Measurements from ENCODE around the gene MFAP3. TPM values are rescaled to one million over a fixed set of nuclear protein-coding genes. Genes with fewer than 3 reads are reported as not detected.

MFAP3 gene
- polyA plus RNA-seq, 4 donors = 39.0 to 48.3 (median 45.7) TPM

DNA sequence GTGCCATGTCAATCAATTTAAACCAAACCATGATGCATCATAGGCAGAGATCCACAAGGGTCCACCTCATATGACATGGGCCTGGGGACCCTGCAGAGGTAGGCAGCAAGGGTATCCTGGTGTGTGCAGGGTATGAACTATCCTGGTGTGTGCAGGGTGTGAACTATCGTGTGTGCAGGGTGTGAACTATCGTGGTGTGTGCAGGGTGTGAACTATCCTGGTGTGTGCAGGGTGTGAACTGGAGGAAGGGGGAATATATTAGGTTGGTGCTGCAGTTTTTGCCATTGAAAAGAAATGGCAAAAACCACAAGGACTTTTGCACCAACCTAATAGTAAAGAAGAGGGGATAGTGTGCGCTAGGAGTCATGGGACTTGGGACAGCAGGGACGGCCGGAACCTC is 50.0 kb downstream of the MFAP3 start:
- DNase-seq (ENCODE audit: low read depth in 4 of 4, low spot score in 2 of 4) = no peak

DNA sequence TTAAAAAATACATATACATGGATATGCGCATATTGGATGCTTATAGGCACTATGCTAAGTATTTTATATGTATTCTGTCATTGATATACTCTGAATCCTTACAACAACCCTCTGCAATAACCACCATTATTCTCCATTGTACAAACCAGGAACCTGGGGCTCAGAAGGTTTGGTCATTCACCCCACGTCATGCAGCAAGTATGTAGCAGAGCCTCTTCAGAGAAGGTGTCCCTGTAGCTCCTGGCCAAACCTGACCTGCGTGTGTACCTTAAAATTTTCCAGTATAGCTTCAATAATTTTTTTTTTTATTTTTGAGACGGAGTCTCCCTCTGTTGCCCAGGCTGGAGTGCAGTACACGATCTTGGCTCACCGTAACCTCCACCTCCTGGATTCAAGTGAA is 51.9 kb downstream of the MFAP3 start:
- no peak for DNase-seq (ENCODE audit: low read depth in 4 of 4, low spot score in 2 of 4)

DNA sequence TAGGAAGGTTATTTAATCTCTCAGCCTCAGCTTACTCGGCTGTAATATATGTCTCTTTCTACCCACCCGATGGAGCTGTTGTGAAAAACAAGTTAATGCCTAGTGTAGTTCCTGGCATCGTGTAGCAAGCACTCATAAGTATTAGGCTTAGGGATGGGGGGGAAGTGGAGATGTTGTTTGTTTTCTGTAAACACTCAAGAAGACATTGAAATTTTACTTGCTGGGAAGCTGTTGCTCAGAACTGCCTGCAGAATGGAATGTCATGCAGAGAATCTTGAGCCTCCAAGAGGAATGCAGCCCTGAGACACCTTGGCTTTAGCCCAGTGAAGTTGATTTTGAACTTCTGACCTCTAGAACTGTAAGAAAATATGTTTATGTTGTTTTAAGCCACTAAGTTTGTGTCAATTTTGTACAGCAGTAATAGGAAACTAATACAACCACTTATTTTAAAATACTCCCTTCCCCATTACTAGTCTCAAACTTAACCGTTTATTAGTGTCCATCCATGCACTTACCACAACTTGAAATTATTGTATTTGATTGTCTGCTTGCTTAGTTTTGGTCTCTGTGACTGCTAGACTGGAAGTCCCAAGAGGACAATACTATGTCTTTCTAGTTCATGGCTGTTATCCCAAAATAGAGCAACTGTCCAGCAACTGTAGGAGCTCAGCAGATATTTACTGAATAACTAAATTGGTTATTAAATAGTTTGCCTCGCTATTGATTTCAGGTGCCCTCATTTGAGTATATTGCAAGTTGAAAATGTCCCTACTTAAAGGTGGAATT is 53.8 kb downstream of the MFAP3 start:
- DNase-seq (ENCODE audit: low read depth in 4 of 4, low spot score in 2 of 4) = no peak

DNA sequence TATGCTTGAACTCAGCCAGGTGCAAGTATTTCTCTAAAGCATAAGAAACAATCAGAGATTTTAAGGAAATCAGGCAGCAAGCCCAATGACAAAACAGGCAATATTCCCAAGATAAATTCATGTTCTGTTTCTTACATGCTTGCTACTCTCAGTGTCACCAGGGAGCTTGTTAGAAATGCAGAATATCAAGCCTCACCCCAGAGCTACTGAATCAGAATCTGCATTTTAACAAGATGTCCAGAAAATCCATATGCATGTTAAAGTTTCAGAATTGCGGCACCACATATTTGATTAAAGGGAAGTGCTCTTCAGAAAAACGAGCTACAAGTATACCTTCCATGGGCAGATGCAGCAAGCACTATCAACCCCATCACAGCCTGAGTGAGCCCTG is 54.4 kb downstream of the MFAP3 start:
- DNase-seq (ENCODE audit: low read depth in 4 of 4, low spot score in 2 of 4) = no peak

DNA sequence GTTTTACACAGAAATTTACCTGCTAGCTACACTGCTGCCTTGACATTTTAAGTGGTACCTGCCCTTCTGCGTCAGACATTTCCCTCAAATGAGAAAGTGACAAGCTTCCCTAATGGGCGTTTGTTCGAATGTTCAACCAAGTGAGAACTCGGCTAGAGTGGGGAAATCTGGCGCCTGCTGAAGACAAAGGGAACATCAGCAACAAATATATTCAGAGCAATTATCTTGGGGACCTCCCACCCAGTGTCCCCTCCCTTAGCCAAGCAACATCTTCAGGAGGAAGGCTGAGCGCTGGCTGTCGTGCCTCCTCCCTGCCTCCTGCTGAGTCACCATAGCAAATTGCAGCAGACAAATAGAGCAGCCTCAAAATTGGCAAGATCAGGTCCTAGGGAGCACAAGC is 57.1 kb downstream of the MFAP3 start:
- DNase-seq (ENCODE audit: low read depth in 4 of 4, low spot score in 2 of 4) = no peak

DNA sequence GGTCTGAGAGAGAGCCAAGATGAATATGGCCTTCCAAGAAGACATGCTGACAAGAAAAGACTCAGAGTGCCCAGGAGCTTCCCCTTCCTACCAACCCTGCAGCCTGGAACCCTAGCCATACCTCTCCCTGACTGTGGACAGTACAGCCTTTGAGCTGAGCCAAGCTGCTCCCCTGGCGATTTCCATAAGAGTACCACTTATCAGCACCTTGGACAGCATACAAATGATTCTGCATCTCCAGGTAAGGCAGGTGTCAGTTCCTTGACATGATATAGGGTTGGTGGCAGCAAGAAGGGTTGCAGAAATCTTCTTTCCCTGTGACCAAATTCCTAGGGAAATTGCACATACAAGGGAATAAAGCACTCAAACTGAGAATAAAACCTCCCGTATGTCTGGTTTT is 58.3 kb downstream of the MFAP3 start:
- DNase-seq (ENCODE audit: low read depth in 4 of 4, low spot score in 2 of 4) = no peak

DNA sequence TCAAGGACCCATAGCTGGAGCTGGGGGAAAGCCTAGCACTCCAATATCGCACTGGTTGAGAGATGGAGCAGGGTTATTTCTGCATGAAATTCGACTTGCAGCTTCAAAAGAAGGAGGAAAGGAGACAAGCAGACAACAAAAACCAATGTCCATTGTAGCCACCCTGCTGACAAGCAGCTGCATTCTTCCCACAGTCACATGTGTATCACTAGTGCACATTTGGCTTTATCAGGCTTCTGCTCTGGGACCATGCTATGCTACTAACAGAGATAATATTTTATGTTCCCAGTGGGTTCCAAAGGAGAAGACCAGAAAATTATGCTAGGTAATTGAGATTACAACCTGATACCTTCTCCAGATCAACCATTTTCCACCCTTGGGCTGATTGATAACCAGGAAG is 59.7 kb downstream of the MFAP3 start:
- no peak for DNase-seq (ENCODE audit: low read depth in 4 of 4, low spot score in 2 of 4)

DNA sequence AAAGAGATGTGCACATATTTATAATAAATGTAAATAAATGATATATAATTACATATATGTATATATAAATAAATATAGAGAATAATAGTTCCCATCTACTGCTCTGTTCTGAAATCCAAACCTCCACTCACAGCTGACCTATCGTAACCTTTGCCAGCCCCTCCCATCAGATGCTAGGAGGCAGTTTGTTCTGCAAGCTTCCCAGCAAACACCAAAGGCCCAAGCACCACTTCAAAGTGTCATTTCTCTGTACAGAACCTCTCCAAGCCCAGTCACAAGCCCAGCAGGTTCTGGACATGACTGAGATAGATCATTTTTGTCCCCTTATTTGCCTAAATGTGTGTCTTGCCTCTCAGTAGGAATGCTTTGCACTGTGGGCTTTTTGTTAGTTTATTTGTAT is 62.4 kb downstream of the MFAP3 start:
- no peak for DNase-seq (ENCODE audit: low read depth in 4 of 4, low spot score in 2 of 4)

DNA sequence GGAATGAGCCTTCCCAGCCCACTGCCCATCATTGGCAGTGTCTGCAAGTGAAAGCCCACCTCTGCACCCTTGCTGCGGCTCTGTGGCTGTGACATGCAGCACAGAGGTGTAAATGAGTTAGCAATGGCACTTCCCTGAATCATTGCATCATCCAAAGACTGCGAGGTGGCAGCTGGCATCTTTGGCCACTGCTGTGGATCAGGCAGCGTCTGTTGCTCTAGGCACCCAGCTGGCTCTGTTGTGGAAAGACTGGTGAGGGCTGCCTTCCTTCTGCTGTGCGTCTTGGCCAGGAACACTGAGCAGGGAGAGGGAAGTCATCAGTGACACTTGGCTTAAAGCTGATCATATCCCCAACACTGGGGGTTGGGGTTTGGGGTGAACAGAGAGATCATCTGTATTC is 64.5 kb downstream of the MFAP3 start:
- no peak for DNase-seq (ENCODE audit: low read depth in 4 of 4, low spot score in 2 of 4)

Other genes with a start within 250 kb of the MFAP3 start
- gene FAM114A2, start 57 bp upstream of the MFAP3 start, polyA plus RNA-seq (ENCODE audit: insufficient read length in 4 of 4) = 10 to 100 TPM; 32.2 to 38.7 (median 34.5) TPM
- 10 to 100 TPM; 24.9 to 29.2 (median 25.9) TPM for gene GALNT10, start 151.8 kb downstream of the MFAP3 start, polyA plus RNA-seq (ENCODE audit: insufficient read length in 4 of 4)

Data from left renal cortex interstitium (tissue), 4 donors.